ENCODE results near the gene UBE2D2.

The UBE2D2 gene

GRCh38 chr5:139642891-139643871, 82.0 kb downstream of the UBE2D2 start:
- TF ChIP-seq CTCF (IDR thresholded peaks at IDR 0.05; ENCODE audit: low read depth, low read length) (no peak), EZH2phosphoT487 (IDR thresholded peaks at IDR 0.05; ENCODE audit: low read depth) (no peak)
- H4K20me1 ChIP-seq (ENCODE audit: insufficient read depth, low read length) = no peaks in the 10 kb centered on the region
- H3K27ac ChIP-seq (ENCODE audit: low read length) = no peak overlapping the region
- H3K36me3 ChIP-seq (replicated peaks; ENCODE audit: low read depth, low read length) = no peaks in the 10 kb centered on the region
- H3K9me3 ChIP-seq (ENCODE audit: insufficient read depth, low read length) = no peaks in the 10 kb centered on the region
- peak overlapping the region; percentile 24; the same call in 1 of the 2 replicates for H3K9ac ChIP-seq (ENCODE audit: low read length)
- peaks cover 7% of the 10 kb centered on the region for H3K79me2 ChIP-seq (ENCODE audit: low read length)
- peaks cover 6% of the 10 kb centered on the region; the same call in 1 of the 2 replicates for H3K27me3 ChIP-seq (ENCODE audit: low read depth, low read length)
- no peak overlapping the region for H2AFZ ChIP-seq (ENCODE audit: low read depth, low read length)
- peaks cover 55% of the 10 kb centered on the region for H3K4me1 ChIP-seq (ENCODE audit: low read length)
- H3K4me2 ChIP-seq (ENCODE audit: low read length) = peak overlapping the region; percentile 56
- H3K4me3 ChIP-seq (ENCODE audit: low read length) = peak overlapping the region; percentile 8; the same call in 1 of the 2 replicates

GRCh38 chr5:139644001-139644456, 82.9 kb downstream of the UBE2D2 start:
- H3K4me2 ChIP-seq (ENCODE audit: low read length) = no peak overlapping the region

GRCh38 chr5:139644646-139645429, 83.7 kb downstream of the UBE2D2 start:
- H3K9ac ChIP-seq (ENCODE audit: low read length) = no peak overlapping the region
- no peaks in the 10 kb centered on the region for H3K9me3 ChIP-seq (ENCODE audit: insufficient read depth, low read length)
- H2AFZ ChIP-seq (ENCODE audit: low read depth, low read length) = no peak overlapping the region
- H3K4me2 ChIP-seq (ENCODE audit: low read length) = no peak overlapping the region
- TF ChIP-seq EZH2phosphoT487 (IDR thresholded peaks at IDR 0.05; ENCODE audit: low read depth) = no peak
- TF ChIP-seq CTCF (IDR thresholded peaks at IDR 0.05; ENCODE audit: low read depth, low read length) = no peak
- H3K4me3 ChIP-seq (ENCODE audit: low read length) = no peak overlapping the region
- no peaks in the 10 kb centered on the region for H3K36me3 ChIP-seq (replicated peaks; ENCODE audit: low read depth, low read length)
- peaks cover 24% of the 10 kb centered on the region for H3K79me2 ChIP-seq (ENCODE audit: low read length)
- no peak overlapping the region for H3K27ac ChIP-seq (ENCODE audit: low read length)
- peaks cover 6% of the 10 kb centered on the region; the same call in 1 of the 2 replicates for H3K27me3 ChIP-seq (ENCODE audit: low read depth, low read length)
- no peaks in the 10 kb centered on the region for H4K20me1 ChIP-seq (ENCODE audit: insufficient read depth, low read length)
- peaks cover 39% of the 10 kb centered on the region for H3K4me1 ChIP-seq (ENCODE audit: low read length)

More at GRCh38 chr5:139644001-139644456, 82.9 kb downstream of the UBE2D2 start:
- H3K9ac ChIP-seq (ENCODE audit: low read length) = no peak overlapping the region
- no peak overlapping the region for H3K27ac ChIP-seq (ENCODE audit: low read length)
- no peak overlapping the region for H3K4me3 ChIP-seq (ENCODE audit: low read length)
- H3K36me3 ChIP-seq (replicated peaks; ENCODE audit: low read depth, low read length) = no peaks in the 10 kb centered on the region
- peaks cover 47% of the 10 kb centered on the region for H3K4me1 ChIP-seq (ENCODE audit: low read length)
- no peaks in the 10 kb centered on the region for H4K20me1 ChIP-seq (ENCODE audit: insufficient read depth, low read length)
- peaks cover 16% of the 10 kb centered on the region for H3K79me2 ChIP-seq (ENCODE audit: low read length)
- peaks cover 6% of the 10 kb centered on the region; the same call in 1 of the 2 replicates for H3K27me3 ChIP-seq (ENCODE audit: low read depth, low read length)
- TF ChIP-seq EZH2phosphoT487 (IDR thresholded peaks at IDR 0.05; ENCODE audit: low read depth) = no peak
- TF ChIP-seq CTCF (IDR thresholded peaks at IDR 0.05; ENCODE audit: low read depth, low read length) = no peak
- H2AFZ ChIP-seq (ENCODE audit: low read depth, low read length) = no peak overlapping the region
- H3K9me3 ChIP-seq (ENCODE audit: insufficient read depth, low read length) = no peaks in the 10 kb centered on the region

Data from OCI-LY3 (cell line).